H1 (cell line): ENCODE measurements around the gene EEIG1.

Source experiments
- CBX5 ChIP-seq: fragments of 300-800, 300-1000 bp; sonication (generic); IDR thresholded peaks from 2 replicates; pipeline ENCODE4 v1.7.1; 2016; ENCODE audit warnings: antibody characterized with exemption, low read length, low read depth
- CBX8 ChIP-seq: fragments of 300-800, 300-1000 bp; sonication (generic); IDR thresholded peaks from 2 replicates; pipeline ENCODE4 v1.7.1; 2016; ENCODE audit warnings: low read depth, low read length, borderline replicate concordance
- CEBPB ChIP-seq: IDR thresholded peaks from 2 replicates; pipeline ENCODE4 v1.6.1; 2012; ENCODE audit warnings: low read depth, low read length
- CHD2 ChIP-seq: IDR thresholded peaks from 2 replicates; pipeline ENCODE4 v1.6.1; 2012; ENCODE audit warnings: low read length, improper control_type of control experiment
- CTCF ChIP-seq, 3 experiments: IDR thresholded peaks; 1 replicate in 2 of 3; 2 replicates in 1 of 3; pipeline versions ENCODE4 v1.5.1 to v1.6.1; 2011; ENCODE audit warnings: low read length in 3 of 3, mild to moderate bottlenecking in 3 of 3, inconsistent platforms in 2 of 3, low read depth in 1 of 3, moderate library complexity in 1 of 3; ENCODE audit not compliant: insufficient read depth in 1 of 3; ENCODE audit errors: control extremely low read depth in 1 of 3
- HDAC2 ChIP-seq, 2 experiments: fragments of 300-600 bp in 1 of 2; sonication (generic) in 1 of 2; IDR thresholded peaks; 2 replicates each; pipeline ENCODE4 v1.6.1; 2011 to 2012; ENCODE audit warnings: low read depth in 2 of 2, low read length in 2 of 2, mild to moderate bottlenecking in 2 of 2, moderate library complexity in 2 of 2, borderline replicate concordance in 1 of 2, inconsistent platforms in 1 of 2
- JUN ChIP-seq: IDR thresholded peaks from 2 replicates; pipeline ENCODE4 v1.6.1; 2011; ENCODE audit warnings: low read depth, mild to moderate bottlenecking, improper control_type of control experiment, low read length
- KDM4A ChIP-seq: IDR thresholded peaks from one replicate; pipeline ENCODE4 v1.7.1; 2012; ENCODE audit warnings: low read depth, mild to moderate bottlenecking, moderate library complexity, low read length, inconsistent platforms; ENCODE audit not compliant: severe bottlenecking
- POLR2A ChIP-seq, 2 experiments: IDR thresholded peaks; 1 replicate in 1 of 2; 2 replicates in 1 of 2; pipeline ENCODE4 v1.6.1; 2011; ENCODE audit warnings: low read depth in 2 of 2, low read length in 2 of 2, mild to moderate bottlenecking in 2 of 2; ENCODE audit errors: control extremely low read depth in 1 of 2
- RFX5 ChIP-seq: IDR thresholded peaks from 2 replicates; pipeline ENCODE4 v1.6.1; 2011; ENCODE audit warnings: low read depth, low read length, improper control_type of control experiment, borderline replicate concordance
- SIN3A ChIP-seq, 2 experiments: IDR thresholded peaks in 1 of 2; conservative IDR thresholded peaks in 1 of 2; 2 replicates each; pipeline ENCODE4 v1.6.1; 2011 to 2012; ENCODE audit warnings: low read length in 2 of 2, improper control_type of control experiment in 1 of 2, low read depth in 1 of 2, mild to moderate bottlenecking in 1 of 2
- SIX5 ChIP-seq: IDR thresholded peaks from 2 replicates; pipeline ENCODE4 v1.6.1; 2011; ENCODE audit warnings: mild to moderate bottlenecking, low read depth, low read length
- TAF1 ChIP-seq: IDR thresholded peaks from 2 replicates; pipeline ENCODE4 v1.6.1; 2011; ENCODE audit warnings: mild to moderate bottlenecking, low read depth, low read length
- TF ChIP-seq, protein P1 (sequence below): IDR thresholded peaks from 2 replicates; pipeline ENCODE4 v1.6.1; 2011; ENCODE audit warnings: low read length, improper control_type of control experiment

DNA sequence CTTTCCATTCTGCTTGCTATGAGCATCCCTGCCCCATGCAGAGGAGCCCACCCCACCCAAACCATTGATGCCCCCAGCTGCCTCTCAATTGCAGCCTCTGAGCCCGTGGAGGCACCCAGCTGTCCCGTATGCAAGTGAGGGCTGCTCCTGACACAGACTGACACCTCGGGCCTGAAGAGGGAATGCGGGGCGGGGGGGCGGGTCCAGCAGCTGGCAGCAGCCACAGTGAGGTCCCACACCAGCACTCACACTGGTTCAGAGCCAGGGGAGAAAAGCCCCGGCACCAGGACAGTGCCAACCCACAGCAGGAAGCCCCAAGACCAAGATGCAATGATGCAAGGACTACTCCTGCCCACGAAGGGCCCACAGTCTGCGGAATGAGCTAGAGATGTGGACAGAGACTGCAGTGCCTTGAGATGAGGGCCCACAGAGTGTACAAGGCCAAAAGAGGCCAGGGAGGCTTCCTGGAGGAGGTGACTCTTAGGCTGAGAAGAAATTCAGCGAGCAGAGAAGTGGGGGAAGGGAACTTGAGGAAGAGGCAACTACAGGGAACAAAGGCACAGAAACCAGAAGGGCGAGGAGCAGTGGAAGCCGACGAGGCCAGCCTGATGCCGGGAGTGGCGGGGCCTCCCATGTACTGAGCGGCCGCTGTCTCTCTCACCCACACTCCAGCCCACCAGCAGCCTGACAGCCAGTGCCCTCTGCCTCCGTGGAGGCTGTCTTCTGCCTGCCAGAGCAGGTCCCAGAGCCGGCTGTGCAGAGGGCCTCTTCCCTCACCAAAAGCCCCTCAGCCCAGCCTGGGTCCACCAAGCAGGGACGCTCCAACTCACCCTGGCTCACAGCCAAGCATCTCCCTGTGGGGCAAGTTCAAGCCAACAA, 9.2 kb downstream of the EEIG1 start:
- TF ChIP-seq CTCF (IDR thresholded peaks at IDR 0.05; ENCODE audit: control extremely low read depth in 1 of 3, insufficient read depth in 1 of 3, low read depth in 1 of 3, low read length in 3 of 3), result no peak
- TF ChIP-seq, protein P1, sequence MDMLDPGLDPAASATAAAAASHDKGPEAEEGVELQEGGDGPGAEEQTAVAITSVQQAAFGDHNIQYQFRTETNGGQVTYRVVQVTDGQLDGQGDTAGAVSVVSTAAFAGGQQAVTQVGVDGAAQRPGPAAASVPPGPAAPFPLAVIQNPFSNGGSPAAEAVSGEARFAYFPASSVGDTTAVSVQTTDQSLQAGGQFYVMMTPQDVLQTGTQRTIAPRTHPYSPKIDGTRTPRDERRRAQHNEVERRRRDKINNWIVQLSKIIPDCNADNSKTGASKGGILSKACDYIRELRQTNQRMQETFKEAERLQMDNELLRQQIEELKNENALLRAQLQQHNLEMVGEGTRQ, result no peak
- no peak for TF ChIP-seq CBX8
- TF ChIP-seq CEBPB, result no peak
- no peak for TF ChIP-seq KDM4A
- no peak for TF ChIP-seq CHD2
- no peak for TF ChIP-seq SIX5
- no peak for TF ChIP-seq TAF1
- no peak for TF ChIP-seq JUN
- TF ChIP-seq POLR2A (IDR thresholded peaks at IDR 0.05; ENCODE audit: control extremely low read depth in 1 of 2, low read depth in 2 of 2, low read length in 2 of 2), result no peak
- no peak for TF ChIP-seq RFX5
- TF ChIP-seq CBX5, result no peak
- 0 out of 4 replicates have a peak, but pooled peaks of 1 of the 2 experiments have one; percentile 24 for TF ChIP-seq SIN3A (conservative IDR thresholded peaks at IDR 0.05 in 1 of 2, IDR thresholded peaks at IDR 0.05 in 1 of 2; ENCODE audit: low read depth in 1 of 2, low read length in 2 of 2)
- no peak for TF ChIP-seq HDAC2 (IDR thresholded peaks at IDR 0.05; ENCODE audit: borderline replicate concordance in 1 of 2, low read depth in 2 of 2, low read length in 2 of 2)
